Measurements from ENCODE around the gene ADCK1.
"Not testable (repeated sequence)": the region's sequence is repeated elsewhere in the genome, so short reads cannot be mapped to it uniquely, and the experiment has no call there.

Gene ADCK1

GRCh38 chr14:77864580-77864979 lies 64.7 kb downstream of the ADCK1 start:
- no peak for DNase-seq (ENCODE audit: low read depth, low spot score)

GRCh38 chr14:77865455-77865854 lies 65.5 kb downstream of the ADCK1 start:
- no peak for DNase-seq (ENCODE audit: low read depth, low spot score)

GRCh38 chr14:77866932-77867331 lies 67.0 kb downstream of the ADCK1 start:
- no peak for DNase-seq (ENCODE audit: low read depth, low spot score)

GRCh38 chr14:77867476-77867875 lies 67.6 kb downstream of the ADCK1 start:
- DNase-seq (ENCODE audit: low read depth, low spot score) = no peak

- DNase-seq (ENCODE audit: low read depth, low spot score) = no peak
Observed at GRCh38 chr14:77868552-77869285, 68.8 kb downstream of the ADCK1 start.

- DNase-seq (ENCODE audit: low read depth, low spot score) = no peak
Observed at GRCh38 chr14:77869340-77869739, 69.4 kb downstream of the ADCK1 start.

- DNase-seq (ENCODE audit: low read depth, low spot score) = no peak
Observed at GRCh38 chr14:77870646-77871045, 70.7 kb downstream of the ADCK1 start.

- DNase-seq (ENCODE audit: low read depth, low spot score) = no peak
Observed at GRCh38 chr14:77872152-77872551, 72.2 kb downstream of the ADCK1 start.

- DNase-seq (ENCODE audit: low read depth, low spot score) = no peak
Observed at GRCh38 chr14:77872983-77873382, 73.1 kb downstream of the ADCK1 start.

- DNase-seq (ENCODE audit: low read depth, low spot score) = no peak
Observed at GRCh38 chr14:77878783-77879182, 78.9 kb downstream of the ADCK1 start.

- no peak for DNase-seq (ENCODE audit: low read depth, low spot score)
Observed at GRCh38 chr14:77880056-77880455, 80.1 kb downstream of the ADCK1 start.

GRCh38 chr14:77882098-77882497 lies 82.2 kb downstream of the ADCK1 start:
- DNase-seq (ENCODE audit: low read depth, low spot score) = no peak

- DNase-seq (ENCODE audit: low read depth, low spot score) = no peak
Observed at GRCh38 chr14:77882636-77883035, 82.7 kb downstream of the ADCK1 start.

- DNase-seq (ENCODE audit: low read depth, low spot score) = no peak
Observed at GRCh38 chr14:77883131-77883846, 83.4 kb downstream of the ADCK1 start.

- no peak for DNase-seq (ENCODE audit: low read depth, low spot score)
Observed at GRCh38 chr14:77883847-77884238, 83.9 kb downstream of the ADCK1 start.

- no peak for DNase-seq (ENCODE audit: low read depth, low spot score)
Observed at GRCh38 chr14:77885367-77885766, 85.5 kb downstream of the ADCK1 start.

- no peak for DNase-seq (ENCODE audit: low read depth, low spot score)
Observed at GRCh38 chr14:77886010-77886409, 86.1 kb downstream of the ADCK1 start.

- DNase-seq (ENCODE audit: low read depth, low spot score) = not testable (repeated sequence)
Observed at GRCh38 chr14:77888903-77889302, 89.0 kb downstream of the ADCK1 start.

- DNase-seq (ENCODE audit: low read depth, low spot score) = no peak
Observed at GRCh38 chr14:77889971-77890442, 90.1 kb downstream of the ADCK1 start.

GRCh38 chr14:77890873-77891272 lies 91.0 kb downstream of the ADCK1 start:
- DNase-seq (ENCODE audit: low read depth, low spot score) = no peak

- DNase-seq (ENCODE audit: low read depth, low spot score) = no peak
Observed at GRCh38 chr14:77892381-77892871, 92.5 kb downstream of the ADCK1 start.

GRCh38 chr14:77892890-77893484 lies 93.1 kb downstream of the ADCK1 start:
- DNase-seq (ENCODE audit: low read depth, low spot score) = no peak

GRCh38 chr14:77897374-77897773 lies 97.5 kb downstream of the ADCK1 start:
- DNase-seq (ENCODE audit: low read depth, low spot score) = no peak

Measured in activated CD4-positive, CD25-positive, alpha-beta regulatory T cell treated with anti-CD3 and anti-CD28 coated beads, Interleukin-2, amount 50 U/mL, for 16 hours (primary cell).